CD4-positive, alpha-beta memory T cell (primary cell): Measurements from ENCODE around the gene C11orf87. TPM values are rescaled to one million over a fixed set of nuclear protein-coding genes. Genes with fewer than 3 reads are reported as not detected.

Experiments used
- CTCF ChIA-PET: fragments of 350-600 bp; sonication (Branson Sonifier 250); formaldehyde crosslinking; loops from one replicate; lab custom pipeline; 2021; ENCODE audit warnings: inconsistent platforms; ENCODE audit not compliant: partially characterized antibody; lab: Charles Lee
- POLR2A ChIA-PET: fragments of 350-600 bp; sonication (Branson Sonifier 250); formaldehyde crosslinking; loops from one replicate; lab custom pipeline; 2021; ENCODE audit not compliant: partially characterized antibody; lab: Charles Lee
- DNase-seq, 5 donors: peaks; one replicate each; pipeline versions ENCODE4 v3.0.0 to v3.0.0-alpha.2; 2020 to 2022; ENCODE audit warnings: mixed read lengths in 1 of 5
- H3K27ac ChIP-seq: one replicate; pipeline ENCODE4 v1.7.0; 2013; ENCODE audit warnings: low read depth, low read length
- H3K27me3 ChIP-seq: 2 replicates; pipeline ENCODE4 v1.7.0; 2013; ENCODE audit warnings: mild to moderate bottlenecking, low read length, moderate library complexity; ENCODE audit not compliant: insufficient read depth
- H3K36me3 ChIP-seq: 2 replicates; pipeline ENCODE4 v1.7.0; 2013; ENCODE audit warnings: mild to moderate bottlenecking, low read length, moderate library complexity; ENCODE audit not compliant: insufficient read depth
- H3K4me1 ChIP-seq: 2 replicates; pipeline ENCODE4 v1.7.0; 2013; ENCODE audit warnings: mild to moderate bottlenecking, low read length, moderate library complexity; ENCODE audit not compliant: insufficient read depth
- H3K4me3 ChIP-seq, 2 donors: one replicate each; pipeline ENCODE4 v1.7.0; 2013; ENCODE audit warnings: low read length in 2 of 2, mild to moderate bottlenecking in 1 of 2
- H3K9me3 ChIP-seq, 2 donors: one replicate each; pipeline ENCODE4 v1.7.0; 2013; ENCODE audit warnings: low read length in 2 of 2, control low read depth in 1 of 2; ENCODE audit not compliant: control insufficient read depth in 1 of 2
- H3K27ac Mint-ChIP-seq, 7 donors: one replicate each; pipeline ENCODE4 v1.8.0; 2020 to 2021; ENCODE audit warnings: mixed read lengths in 7 of 7, mild to moderate bottlenecking in 6 of 7, inconsistent platforms in 3 of 7, moderate library complexity in 3 of 7
- H3K27me3 Mint-ChIP-seq, 2 donors: one replicate each; pipeline ENCODE4 v1.8.0; 2020 to 2021; ENCODE audit warnings: mixed read lengths in 2 of 2
- H3K36me3 Mint-ChIP-seq, 2 donors: one replicate each; pipeline ENCODE4 v1.8.0; 2020 to 2021; ENCODE audit warnings: mixed read lengths in 2 of 2, inconsistent platforms in 1 of 2, mild to moderate bottlenecking in 1 of 2
- H3K4me1 Mint-ChIP-seq, 4 donors: one replicate each; pipeline ENCODE4 v1.8.0; 2020 to 2021; ENCODE audit warnings: mixed read lengths in 4 of 4, mild to moderate bottlenecking in 1 of 4
- H3K4me3 Mint-ChIP-seq, 8 donors: one replicate each; pipeline ENCODE4 v1.8.0; 2020 to 2021; ENCODE audit warnings: mixed read lengths in 8 of 8, mild to moderate bottlenecking in 7 of 8, moderate library complexity in 6 of 8, inconsistent platforms in 3 of 8
- H3K9me3 Mint-ChIP-seq, 8 donors: one replicate each; pipeline ENCODE4 v1.8.0; 2020 to 2021; ENCODE audit warnings: mixed read lengths in 8 of 8, mild to moderate bottlenecking in 5 of 8, inconsistent platforms in 3 of 8, moderate library complexity in 1 of 8
- intact Hi-C: fragments of 100-400 bp; cut with micrococcal nuclease; formaldehyde crosslinking; loops from one replicate; pipeline ENCODE4 v1.15.1; 2023
- polyA plus RNA-seq, 2 donors: library from polyadenylated mRNA; unstranded; fragments of 300-500 nt; fragmentation: Illumina TruSeq; gene quantifications; one replicate each; pipeline ENCODE4 v1.2.3, GENCODE V29; 2021
- total RNA-seq, 2 experiments: library from RNA; stranded (reverse); gene quantifications; one replicate each; pipeline ENCODE4 v1.2.3, GENCODE V29; 2021

The C11orf87 gene
- total and polyA plus RNA-seq, 4 experiments from 2014 or later: not detected

DNA sequence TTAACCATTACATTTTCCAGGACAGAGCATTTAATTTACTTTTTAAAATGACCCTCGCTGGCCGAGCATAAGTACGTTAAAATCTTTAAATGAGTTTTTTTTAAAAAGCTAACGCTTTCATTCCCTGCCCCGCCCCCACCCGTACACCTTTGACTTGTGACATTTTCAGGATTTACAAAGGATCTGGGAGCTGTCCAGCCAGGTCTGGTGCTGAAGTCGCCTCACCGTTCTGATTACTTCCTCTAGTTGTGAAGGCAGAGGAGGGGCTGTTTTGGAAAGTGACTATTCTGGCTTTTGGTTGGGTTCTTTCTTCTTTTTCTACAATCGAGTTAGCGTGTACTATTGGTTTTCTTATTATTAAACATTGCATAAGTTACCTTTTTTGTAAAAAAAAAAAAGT is 2.9 kb downstream of the C11orf87 start:
- Histone ChIP-seq H3K27me3 (no peaks in the 10 kb centered on the region), H3K27ac (no peak overlapping the region), H3K4me1 (no peaks in the 10 kb centered on the region), H3K4me3 (no peak overlapping the region), H3K9me3 (no peaks in the 10 kb centered on the region), H3K36me3 (no peaks in the 10 kb centered on the region)
- POLR2A ChIA-PET: no interaction called here
- H3K4me1 Mint-ChIP-seq: peaks cover 0 to 2% (median 0%) of the 10 kb centered on the region in 4 donors
- no peaks in the 10 kb centered on the region for H3K36me3 Mint-ChIP-seq
- peaks cover 16 to 17% of the 10 kb centered on the region in 2 donors for H3K27me3 Mint-ChIP-seq
- no peak overlapping the region for H3K27ac Mint-ChIP-seq
- no peak for DNase-seq
- intact Hi-C loops: no loop called here
- H3K9me3 Mint-ChIP-seq: peaks cover 0 to 13% (median 5%) of the 10 kb centered on the region in 8 donors
- CTCF ChIA-PET: no interaction called here
- H3K4me3 Mint-ChIP-seq: no peak overlapping the region

GRCh38 chr11:109425554-109425953 is 3.6 kb downstream of the C11orf87 start:
- no peaks in the 10 kb centered on the region for H3K36me3 ChIP-seq
- Mint-ChIP-seq H3K27ac (no peak overlapping the region), H3K4me3 (no peak overlapping the region), H3K9me3 (peaks cover 0 to 13% (median 5%) of the 10 kb centered on the region in 8 donors), H3K27me3 (peaks cover 16 to 17% of the 10 kb centered on the region in 2 donors), H3K36me3 (no peaks in the 10 kb centered on the region), H3K4me1 (peaks cover 0 to 2% (median 0%) of the 10 kb centered on the region in 4 donors)
- intact Hi-C loops: no loop called here
- no peak overlapping the region for H3K4me3 ChIP-seq
- H3K4me1 ChIP-seq: no peaks in the 10 kb centered on the region
- H3K27ac ChIP-seq: no peak overlapping the region
- CTCF ChIA-PET: no interaction called here
- POLR2A ChIA-PET: no interaction called here
- no peaks in the 10 kb centered on the region for H3K9me3 ChIP-seq
- DNase-seq: no peak
- no peaks in the 10 kb centered on the region for H3K27me3 ChIP-seq

GRCh38 chr11:109426442-109427240 is 4.7 kb downstream of the C11orf87 start:
- Histone ChIP-seq H3K27ac (no peak overlapping the region), H3K9me3 (no peaks in the 10 kb centered on the region), H3K4me3 (no peak overlapping the region), H3K4me1 (no peaks in the 10 kb centered on the region), H3K36me3 (no peaks in the 10 kb centered on the region), H3K27me3 (no peaks in the 10 kb centered on the region)
- no peak overlapping the region for H3K4me3 Mint-ChIP-seq
- peaks cover 11% of the 10 kb centered on the region in 2 donors for H3K27me3 Mint-ChIP-seq
- intact Hi-C loops: no loop called here
- no peak overlapping the region for H3K27ac Mint-ChIP-seq
- ChIA-PET POLR2A (no interaction called here), CTCF (no interaction called here)
- H3K36me3 Mint-ChIP-seq: no peaks in the 10 kb centered on the region
- no peaks in the 10 kb centered on the region for H3K4me1 Mint-ChIP-seq
- DNase-seq: no peak
- peaks cover 0 to 11% (median 2%) of the 10 kb centered on the region in 8 donors for H3K9me3 Mint-ChIP-seq

GRCh38 chr11:109432105-109432504 is 10.1 kb downstream of the C11orf87 start:
- no peaks in the 10 kb centered on the region for H3K27me3 ChIP-seq

DNA sequence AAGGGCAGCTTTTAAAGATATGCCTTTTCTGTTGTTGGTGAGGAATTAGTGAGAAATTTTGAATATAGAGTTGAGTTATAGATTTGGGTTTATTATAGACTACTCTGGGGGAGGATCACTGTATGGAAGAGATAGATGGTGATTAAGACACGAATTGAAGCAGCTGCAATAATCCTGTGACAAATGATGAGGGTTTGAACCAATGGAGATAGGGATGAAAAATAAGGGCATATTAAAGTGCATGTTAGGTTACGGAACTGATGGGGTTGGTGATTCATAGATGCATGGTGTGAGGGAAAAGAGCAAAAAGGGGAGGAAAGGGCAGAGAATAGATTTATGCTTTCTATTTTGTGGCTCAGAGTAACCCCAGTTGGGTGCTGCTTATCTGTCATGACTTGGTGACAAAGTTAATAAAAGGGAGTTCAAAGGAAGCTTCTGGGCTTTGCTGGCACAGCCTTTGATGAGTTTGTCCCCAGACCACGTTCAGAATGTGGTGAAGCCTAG is 11.8 kb downstream of the C11orf87 start:
- no peaks in the 10 kb centered on the region for H3K27me3 ChIP-seq
- ChIA-PET POLR2A (no interaction called here), CTCF (no interaction called here)
- no peak for DNase-seq
- H3K36me3 Mint-ChIP-seq: no peaks in the 10 kb centered on the region
- no peaks in the 10 kb centered on the region for H3K27me3 Mint-ChIP-seq
- H3K9me3 Mint-ChIP-seq: peaks cover 0 to 6% (median 2%) of the 10 kb centered on the region in 8 donors
- H3K4me1 Mint-ChIP-seq: no peaks in the 10 kb centered on the region
- H3K36me3 ChIP-seq: no peaks in the 10 kb centered on the region
- no peak overlapping the region for H3K4me3 ChIP-seq
- no peak overlapping the region for H3K27ac Mint-ChIP-seq
- no peaks in the 10 kb centered on the region for H3K4me1 ChIP-seq
- no peak overlapping the region for H3K27ac ChIP-seq
- no peak overlapping the region for H3K4me3 Mint-ChIP-seq
- intact Hi-C loops: no loop called here
- peaks cover 0 to 4% of the 10 kb centered on the region in 2 donors for H3K9me3 ChIP-seq

More at GRCh38 chr11:109432105-109432504, 10.1 kb downstream of the C11orf87 start:
- Histone ChIP-seq H3K9me3 (peaks cover 0 to 4% of the 10 kb centered on the region in 2 donors), H3K36me3 (no peaks in the 10 kb centered on the region), H3K4me3 (no peak overlapping the region), H3K4me1 (no peaks in the 10 kb centered on the region), H3K27ac (no peak overlapping the region)
- Mint-ChIP-seq H3K9me3 (peaks cover 0 to 3% (median under 1%) of the 10 kb centered on the region in 8 donors), H3K4me1 (no peaks in the 10 kb centered on the region), H3K36me3 (no peaks in the 10 kb centered on the region), H3K27ac (no peak overlapping the region), H3K27me3 (no peaks in the 10 kb centered on the region), H3K4me3 (no peak overlapping the region)
- ChIA-PET POLR2A (no interaction called here), CTCF (no interaction called here)
- DNase-seq: no peak
- intact Hi-C loops: no loop called here

- CTCF ChIA-PET: no interaction called here
- H3K36me3 ChIP-seq: no peaks in the 10 kb centered on the region
- Mint-ChIP-seq H3K36me3 (no peaks in the 10 kb centered on the region), H3K9me3 (peaks cover 0 to 6% (median under 1%) of the 10 kb centered on the region in 8 donors), H3K4me1 (no peaks in the 10 kb centered on the region), H3K4me3 (no peak overlapping the region), H3K27me3 (no peaks in the 10 kb centered on the region), H3K27ac (no peak overlapping the region)
- H3K4me1 ChIP-seq: no peaks in the 10 kb centered on the region
- DNase-seq: no peak
- H3K4me3 ChIP-seq: no peak overlapping the region
- no peak overlapping the region for H3K27ac ChIP-seq
- intact Hi-C loops: no loop called here
- peaks cover 0 to 4% of the 10 kb centered on the region in 2 donors for H3K9me3 ChIP-seq
- H3K27me3 ChIP-seq: no peaks in the 10 kb centered on the region
- POLR2A ChIA-PET: no interaction called here
These were observed 13.2 kb downstream of the C11orf87 start for GRCh38 chr11:109435121-109435742.

- Histone ChIP-seq H3K27me3 (no peaks in the 10 kb centered on the region), H3K4me3 (no peak overlapping the region), H3K27ac (no peak overlapping the region), H3K9me3 (peaks cover 0 to 4% of the 10 kb centered on the region in 2 donors), H3K4me1 (no peaks in the 10 kb centered on the region), H3K36me3 (no peaks in the 10 kb centered on the region)
- Mint-ChIP-seq H3K27me3 (no peaks in the 10 kb centered on the region), H3K4me3 (no peak overlapping the region), H3K27ac (no peak overlapping the region), H3K36me3 (no peaks in the 10 kb centered on the region), H3K9me3 (peaks cover 0 to 6% (median 3%) of the 10 kb centered on the region in 8 donors), H3K4me1 (no peaks in the 10 kb centered on the region)
- POLR2A ChIA-PET: no interaction called here
- intact Hi-C loops: no loop called here
- CTCF ChIA-PET: no interaction called here
- DNase-seq: no peak
These were observed 17.7 kb downstream of the C11orf87 start for GRCh38 chr11:109439684-109440083.
